ENCODE measurements around the gene ARHGAP19. TPM values are rescaled to one million over a fixed set of nuclear protein-coding genes. Genes with fewer than 3 reads are reported as not detected.

Gene ARHGAP19
- total and polyA plus RNA-seq, 9 of the 15 experiments (the other 6 are each of a cell fraction or from before 2014, with no cell fraction given), result 14.8 to 49.5 (median 26.8) TPM

GRCh38 chr10:97336446-97336845, 44.0 kb upstream of the ARHGAP19 start (continued):
- no peak for TF ChIP-seq MBD1 (CRISPR knock-in tag; IDR thresholded peaks at IDR 0.05)
- no peak for TF ChIP-seq NCOA1 (IDR thresholded peaks at IDR 0.05; ENCODE audit: low read depth)
- TF ChIP-seq U2AF2 (optimal IDR thresholded peaks at IDR 0.05; ENCODE audit: low read depth, low read length), result no peak
- TF ChIP-seq PRDM10 (IDR thresholded peaks at IDR 0.05; ENCODE audit: partially characterized antibody), result no peak
- TF ChIP-seq KLF16 (IDR thresholded peaks at IDR 0.05), result no peak
- no peak for TF ChIP-seq NFE2 (IDR thresholded peaks at IDR 0.05; ENCODE audit: low read depth)
- no peak for TF ChIP-seq CHAMP1 (IDR thresholded peaks at IDR 0.05)
- TF ChIP-seq SMAD1 (IDR thresholded peaks at IDR 0.05; ENCODE audit: low read depth, low read length, partially characterized antibody), result no peak
- no peak for TF ChIP-seq L3MBTL2 (IDR thresholded peaks at IDR 0.05)
- no peak for TF ChIP-seq ZNF140 (CRISPR knock-in tag; IDR thresholded peaks at IDR 0.05)
- no peak for TF ChIP-seq XRCC5 (IDR thresholded peaks at IDR 0.05; ENCODE audit: low read depth, low read length)
- TF ChIP-seq BCOR (IDR thresholded peaks at IDR 0.05), result no peak
- no peak for TF ChIP-seq ZNF609 (CRISPR knock-in tag; IDR thresholded peaks at IDR 0.05; ENCODE audit: borderline replicate concordance)

All from K562 (cell line).